ENCODE measurements around the gene ITGAV. TPM values are rescaled to one million over a fixed set of nuclear protein-coding genes. Genes with fewer than 3 reads are reported as not detected.

ITGAV gene
- total RNA-seq, 1 experiment from 2014 or later = 26.9 TPM

DNA sequence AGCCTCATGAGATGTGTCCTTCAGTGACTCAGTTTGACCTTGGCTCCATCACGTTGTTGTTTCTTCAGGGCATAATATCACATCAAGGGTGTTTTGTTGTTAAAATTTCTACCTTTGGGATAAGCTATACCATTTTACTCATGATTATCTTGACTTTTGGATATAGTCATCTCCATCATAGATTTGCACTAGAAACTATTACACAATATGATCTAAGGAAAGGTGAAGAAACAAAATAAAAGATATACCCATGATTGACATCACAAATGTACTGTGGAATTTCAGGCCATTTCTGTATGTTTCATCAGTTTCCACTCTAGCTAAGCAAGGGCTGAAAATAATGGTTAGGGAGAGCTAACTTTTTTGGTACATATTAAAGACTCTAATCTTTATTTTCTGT, 79.3 kb downstream of the ITGAV start:
- Histone ChIP-seq H2BK120ac (ENCODE audit: low read depth, low read length, poor library complexity, severe bottlenecking) (no peak overlapping the region), H3K9me3 (ENCODE audit: control insufficient read depth, low read depth, low read length) (peaks cover 6% of the 10 kb centered on the region), H2AK5ac (ENCODE audit: insufficient read length, low read length) (no peak overlapping the region), H4K8ac (replicated peaks; ENCODE audit: insufficient read length, low read depth, low read length) (no peak overlapping the region), H2AFZ (ENCODE audit: low read length) (no peak overlapping the region), H2BK20ac (ENCODE audit: low read depth, low read length, poor library complexity, severe bottlenecking) (no peak overlapping the region), H3K4me2 (ENCODE audit: insufficient read depth, insufficient read length, low read length) (no peak overlapping the region), H3K9ac (ENCODE audit: extremely low read depth, insufficient read length, low read length) (no peak overlapping the region), H3K23me2 (ENCODE audit: insufficient read length, low read depth, low read length, poor library complexity, severe bottlenecking) (no peaks in the 10 kb centered on the region), H2BK5ac (ENCODE audit: insufficient read length, low read length) (no peak overlapping the region), H3K56ac (ENCODE audit: insufficient read length, low read depth, low read length) (no peak overlapping the region), H4K91ac (ENCODE audit: insufficient read length, low read depth, low read length) (no peak overlapping the region), H3K4ac (ENCODE audit: low read depth, low read length) (no peak overlapping the region), H3T11ph (ENCODE audit: low read length) (no peak overlapping the region), H2BK15ac (ENCODE audit: low read depth, low read length) (no peak overlapping the region), H2BK12ac (ENCODE audit: insufficient read length, low read depth, low read length) (no peak overlapping the region), H4K20me1 (ENCODE audit: control insufficient read depth, insufficient read depth, insufficient read length) (no peaks in the 10 kb centered on the region), H3K27ac (ENCODE audit: insufficient read length, low read depth, low read length) (no peak overlapping the region), H3K79me1 (ENCODE audit: insufficient read depth, low read depth, low read length, poor library complexity, severe bottlenecking) (no peaks in the 10 kb centered on the region), H3K79me2 (ENCODE audit: insufficient read depth, low read length) (no peaks in the 10 kb centered on the region), H3K4me1 (ENCODE audit: insufficient read depth, low read length) (no peaks in the 10 kb centered on the region), H3K27me3 (ENCODE audit: insufficient read depth, low read length) (no peaks in the 10 kb centered on the region), H3K14ac (ENCODE audit: insufficient read depth, low read length) (no peak overlapping the region), H4K5ac (ENCODE audit: insufficient read length, low read depth, low read length) (no peak overlapping the region), H3K23ac (ENCODE audit: insufficient read length, low read depth, low read length) (no peak overlapping the region), H3K18ac (ENCODE audit: insufficient read length, low read depth, low read length) (no peak overlapping the region)
- no peak for DNase-seq
- TF ChIP-seq, protein P1, sequence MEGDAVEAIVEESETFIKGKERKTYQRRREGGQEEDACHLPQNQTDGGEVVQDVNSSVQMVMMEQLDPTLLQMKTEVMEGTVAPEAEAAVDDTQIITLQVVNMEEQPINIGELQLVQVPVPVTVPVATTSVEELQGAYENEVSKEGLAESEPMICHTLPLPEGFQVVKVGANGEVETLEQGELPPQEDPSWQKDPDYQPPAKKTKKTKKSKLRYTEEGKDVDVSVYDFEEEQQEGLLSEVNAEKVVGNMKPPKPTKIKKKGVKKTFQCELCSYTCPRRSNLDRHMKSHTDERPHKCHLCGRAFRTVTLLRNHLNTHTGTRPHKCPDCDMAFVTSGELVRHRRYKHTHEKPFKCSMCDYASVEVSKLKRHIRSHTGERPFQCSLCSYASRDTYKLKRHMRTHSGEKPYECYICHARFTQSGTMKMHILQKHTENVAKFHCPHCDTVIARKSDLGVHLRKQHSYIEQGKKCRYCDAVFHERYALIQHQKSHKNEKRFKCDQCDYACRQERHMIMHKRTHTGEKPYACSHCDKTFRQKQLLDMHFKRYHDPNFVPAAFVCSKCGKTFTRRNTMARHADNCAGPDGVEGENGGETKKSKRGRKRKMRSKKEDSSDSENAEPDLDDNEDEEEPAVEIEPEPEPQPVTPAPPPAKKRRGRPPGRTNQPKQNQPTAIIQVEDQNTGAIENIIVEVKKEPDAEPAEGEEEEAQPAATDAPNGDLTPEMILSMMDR (conservative IDR thresholded peaks at IDR 0.05) = no peak
- peaks cover 14 to 15% of the 10 kb centered on the region in 2 experiments for H3K9me3 Mint-ChIP-seq
- H3K27ac Mint-ChIP-seq = no peak overlapping the region
- H3K36me3 Mint-ChIP-seq (ENCODE audit: insufficient read depth in 1 of 3, low read depth in 3 of 3) = peaks cover 48 to 68% (median 59%) of the 10 kb centered on the region in 3 experiments
- H3K27me3 Mint-ChIP-seq (ENCODE audit: low read depth) = no peaks in the 10 kb centered on the region
- H3K4me1 Mint-ChIP-seq = no peaks in the 10 kb centered on the region
- no peak overlapping the region for H3K4me3 Mint-ChIP-seq
- no CpG with 5 or more reads among the region's 1 CpG for WGBS (ENCODE audit: extremely low coverage, insufficient read length, low lambda C conversion rate)
